ENCODE measurements around the gene TRIM62.
A peak's percentile ranks its signal among the peaks of the same experiment; 100 is the strongest.
"Not testable (repeated sequence)": the region's sequence is repeated elsewhere in the genome, so short reads cannot be mapped to it uniquely, and the experiment has no call there.

The TRIM62 gene

GRCh38 chr1:33137800-33138199 is 44.0 kb downstream of the TRIM62 start:
- DNase-seq (ENCODE audit: low read depth in 2 of 2) = peak in 1 of 2 donors; percentile 7

GRCh38 chr1:33136041-33136440 is 45.8 kb downstream of the TRIM62 start:
- DNase-seq (ENCODE audit: low read depth in 2 of 2) = not testable (repeated sequence)

- DNase-seq (ENCODE audit: low read depth in 2 of 2) = no peak
Observed at GRCh38 chr1:33133478-33134105, 48.3 kb downstream of the TRIM62 start.

GRCh38 chr1:33132549-33132948 is 49.3 kb downstream of the TRIM62 start:
- DNase-seq (ENCODE audit: low read depth in 2 of 2) = no peak

GRCh38 chr1:33131191-33131590 is 50.7 kb downstream of the TRIM62 start:
- no peak for DNase-seq (ENCODE audit: low read depth in 2 of 2)

GRCh38 chr1:33130297-33130696 is 51.5 kb downstream of the TRIM62 start:
- no peak for DNase-seq (ENCODE audit: low read depth in 2 of 2)

GRCh38 chr1:33128781-33129180 is 53.1 kb downstream of the TRIM62 start:
- no peak for DNase-seq (ENCODE audit: low read depth in 2 of 2)

GRCh38 chr1:33127001-33127823 is 54.6 kb downstream of the TRIM62 start:
- peak; percentile 97 for DNase-seq (ENCODE audit: low read depth in 2 of 2)

GRCh38 chr1:33126411-33127000 is 55.3 kb downstream of the TRIM62 start:
- no peak for DNase-seq (ENCODE audit: low read depth in 2 of 2)

- not testable (repeated sequence) for DNase-seq (ENCODE audit: low read depth in 2 of 2)
Observed at GRCh38 chr1:33124647-33125046, 57.2 kb downstream of the TRIM62 start.

GRCh38 chr1:33123266-33123665 is 58.6 kb downstream of the TRIM62 start:
- DNase-seq (ENCODE audit: low read depth in 2 of 2) = no peak

GRCh38 chr1:33122483-33123178 is 59.2 kb downstream of the TRIM62 start:
- no peak for DNase-seq (ENCODE audit: low read depth in 2 of 2)

GRCh38 chr1:33121728-33122127 is 60.1 kb downstream of the TRIM62 start:
- no peak for DNase-seq (ENCODE audit: low read depth in 2 of 2)

- no peak for DNase-seq (ENCODE audit: low read depth in 2 of 2)
Observed at GRCh38 chr1:33120436-33121231, 61.2 kb downstream of the TRIM62 start.

- DNase-seq (ENCODE audit: low read depth in 2 of 2) = no peak
Observed at GRCh38 chr1:33119532-33120217, 62.2 kb downstream of the TRIM62 start.

- no peak for DNase-seq (ENCODE audit: low read depth in 2 of 2)
Observed at GRCh38 chr1:33119050-33119449, 62.8 kb downstream of the TRIM62 start.

GRCh38 chr1:33118274-33118673 is 63.6 kb downstream of the TRIM62 start:
- DNase-seq (ENCODE audit: low read depth in 2 of 2) = no peak

GRCh38 chr1:33117440-33118085 is 64.3 kb downstream of the TRIM62 start:
- no peak for DNase-seq (ENCODE audit: low read depth in 2 of 2)

- no peak for DNase-seq (ENCODE audit: low read depth in 2 of 2)
Observed at GRCh38 chr1:33111965-33112364, 69.9 kb downstream of the TRIM62 start.

- DNase-seq (ENCODE audit: low read depth in 2 of 2) = no peak
Observed at GRCh38 chr1:33110477-33110876, 71.4 kb downstream of the TRIM62 start.

- DNase-seq (ENCODE audit: low read depth in 2 of 2) = not testable (repeated sequence)
Observed at GRCh38 chr1:33100119-33100415, 81.8 kb downstream of the TRIM62 start.
